ENCODE results near the gene RHOBTB1. TPM values are rescaled to one million over a fixed set of nuclear protein-coding genes. Genes with fewer than 3 reads are reported as not detected.
"Not testable (repeated sequence)": the region's sequence is repeated elsewhere in the genome, so short reads cannot be mapped to it uniquely, and the experiment has no call there.

The RHOBTB1 gene
- total RNA-seq, 1 experiment from 2014 or later: 14.8 TPM

DNA sequence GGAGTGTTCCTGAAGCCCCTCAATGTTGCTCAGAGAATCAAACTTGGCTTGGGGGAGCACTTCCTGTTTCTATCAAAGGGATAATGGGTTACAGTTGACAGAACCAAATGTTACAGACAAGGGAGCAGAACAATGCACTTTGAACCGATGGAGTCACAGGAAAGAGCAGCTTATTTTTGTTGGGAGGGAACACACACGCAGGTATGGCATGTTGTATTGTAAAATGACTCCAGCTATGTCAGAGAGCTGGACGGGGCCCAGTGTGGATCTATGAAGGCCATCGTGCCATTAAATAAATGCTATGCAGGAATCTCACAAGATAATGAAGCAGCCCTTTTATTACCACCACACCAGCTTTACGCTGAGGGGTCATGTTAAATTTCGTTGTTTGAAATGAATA, 35.1 kb downstream of the RHOBTB1 start:
- DNase-seq (ENCODE audit: extremely low read depth, low read depth): no peak

DNA sequence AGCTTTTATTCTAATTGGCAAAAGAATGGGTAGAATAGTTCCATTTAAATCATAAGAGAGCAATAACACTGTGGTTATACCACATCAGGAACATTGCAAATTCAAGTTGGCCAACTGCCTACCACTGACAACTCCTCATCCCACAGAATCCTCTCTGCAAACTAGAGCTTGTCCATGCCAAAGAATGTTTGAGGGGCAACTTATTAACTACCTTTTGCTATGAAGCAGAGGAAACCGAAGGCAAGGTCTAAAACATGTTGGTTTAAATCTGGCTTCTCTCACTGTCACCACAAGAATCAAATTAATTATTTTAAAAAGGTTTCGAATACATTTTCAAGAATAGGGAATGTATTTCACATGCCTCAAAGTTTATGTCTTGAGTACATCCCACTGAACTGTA, 36.0 kb downstream of the RHOBTB1 start:
- DNase-seq (ENCODE audit: extremely low read depth, low read depth): no peak

DNA sequence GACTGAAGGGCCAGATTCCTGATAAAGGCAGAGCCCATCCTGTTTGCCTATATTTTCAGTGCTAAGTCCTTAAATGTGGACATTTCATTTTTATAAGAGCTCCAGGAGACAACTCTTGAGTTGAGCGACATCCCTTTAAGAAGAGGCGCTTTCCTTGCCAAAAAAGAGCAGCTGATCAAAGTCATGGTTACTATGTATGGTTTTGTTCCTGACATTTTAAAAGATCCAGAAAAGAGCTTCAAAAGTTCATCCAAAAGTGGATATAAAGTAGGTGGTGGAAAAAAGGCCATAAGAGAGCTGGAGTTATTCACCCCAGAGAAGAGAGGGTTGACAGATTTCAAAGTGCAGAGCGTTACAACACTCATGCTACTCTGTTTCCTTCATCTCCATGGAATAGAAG, 36.7 kb downstream of the RHOBTB1 start:
- DNase-seq (ENCODE audit: extremely low read depth, low read depth): no peak

DNA sequence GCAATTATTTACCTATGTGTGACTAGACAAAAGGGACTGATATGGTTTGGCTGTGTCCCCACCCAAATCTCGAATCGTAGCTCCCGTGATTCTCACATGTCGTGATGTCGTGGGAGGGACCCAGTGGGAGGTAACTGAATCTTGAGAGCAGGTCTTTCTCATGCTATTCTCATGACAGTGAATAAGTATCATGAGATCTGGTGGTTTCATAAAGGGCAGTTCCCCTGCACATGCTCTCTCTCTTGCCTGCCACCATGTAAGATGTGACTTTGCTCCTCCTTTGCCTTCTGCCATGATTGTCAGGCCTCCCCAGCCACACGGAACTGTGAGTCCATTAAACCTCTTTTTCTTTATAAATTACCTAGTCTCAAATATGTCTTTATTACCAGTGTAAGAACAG, 37.2 kb downstream of the RHOBTB1 start:
- not testable (repeated sequence) for DNase-seq (ENCODE audit: extremely low read depth, low read depth)

DNA sequence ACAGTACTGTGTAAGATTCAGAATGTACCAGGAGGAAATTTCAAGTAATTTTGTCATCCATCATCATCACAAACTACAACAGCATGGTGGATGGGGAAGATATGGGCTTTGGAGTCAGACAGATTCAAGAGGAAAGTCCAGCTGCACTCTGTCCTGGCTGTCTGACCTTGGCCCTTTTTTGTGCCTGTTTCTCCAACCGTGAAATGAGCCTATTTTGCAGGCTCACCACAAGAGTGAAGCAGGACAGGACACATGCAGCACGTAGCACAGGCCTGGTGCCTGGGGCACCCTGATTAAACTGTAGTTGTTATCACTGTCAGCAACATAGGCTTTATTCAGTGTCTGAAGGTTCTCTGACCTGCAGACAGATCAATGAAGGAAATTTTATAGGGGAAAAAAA, 37.6 kb downstream of the RHOBTB1 start:
- DNase-seq (ENCODE audit: extremely low read depth, low read depth): no peak

DNA sequence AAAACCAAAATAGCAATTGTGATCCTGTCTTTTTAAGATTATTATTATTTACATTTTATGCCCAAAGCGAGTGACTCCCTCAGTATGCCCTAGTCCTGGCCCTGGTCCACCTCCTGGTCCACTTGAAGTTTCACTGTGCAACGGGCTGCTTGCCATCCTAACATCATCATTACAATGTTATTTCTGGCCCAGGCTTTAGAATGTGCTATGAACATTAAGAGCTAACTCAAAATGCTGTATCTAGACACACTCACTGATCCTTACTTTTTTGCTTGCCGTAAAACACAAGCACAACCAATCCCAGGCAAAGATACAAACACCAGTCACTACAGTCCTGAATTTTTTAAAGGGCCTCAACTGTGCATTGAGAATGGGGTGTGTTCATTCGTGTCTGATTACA, 38.4 kb downstream of the RHOBTB1 start:
- no peak for DNase-seq (ENCODE audit: extremely low read depth, low read depth)

DNA sequence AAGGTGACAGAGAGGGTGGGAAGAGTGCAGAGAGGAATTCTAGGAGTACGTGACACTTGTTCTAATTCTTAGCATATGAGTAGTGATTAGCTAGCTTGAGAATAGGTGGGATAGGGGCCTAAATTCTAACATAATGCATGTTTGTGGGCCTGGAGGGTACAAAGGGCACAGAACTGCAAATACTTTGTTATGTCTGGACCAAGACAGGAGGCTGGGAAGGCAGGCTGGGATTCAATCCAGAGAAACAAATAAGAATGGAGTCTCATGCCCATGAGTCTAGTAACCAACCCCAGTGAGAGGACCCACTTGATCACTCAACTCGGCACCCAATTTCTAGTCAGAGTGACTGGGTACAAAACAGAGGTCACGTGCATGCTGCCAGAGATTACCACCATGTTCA, 40.9 kb downstream of the RHOBTB1 start:
- no peak for DNase-seq (ENCODE audit: extremely low read depth, low read depth)

DNA sequence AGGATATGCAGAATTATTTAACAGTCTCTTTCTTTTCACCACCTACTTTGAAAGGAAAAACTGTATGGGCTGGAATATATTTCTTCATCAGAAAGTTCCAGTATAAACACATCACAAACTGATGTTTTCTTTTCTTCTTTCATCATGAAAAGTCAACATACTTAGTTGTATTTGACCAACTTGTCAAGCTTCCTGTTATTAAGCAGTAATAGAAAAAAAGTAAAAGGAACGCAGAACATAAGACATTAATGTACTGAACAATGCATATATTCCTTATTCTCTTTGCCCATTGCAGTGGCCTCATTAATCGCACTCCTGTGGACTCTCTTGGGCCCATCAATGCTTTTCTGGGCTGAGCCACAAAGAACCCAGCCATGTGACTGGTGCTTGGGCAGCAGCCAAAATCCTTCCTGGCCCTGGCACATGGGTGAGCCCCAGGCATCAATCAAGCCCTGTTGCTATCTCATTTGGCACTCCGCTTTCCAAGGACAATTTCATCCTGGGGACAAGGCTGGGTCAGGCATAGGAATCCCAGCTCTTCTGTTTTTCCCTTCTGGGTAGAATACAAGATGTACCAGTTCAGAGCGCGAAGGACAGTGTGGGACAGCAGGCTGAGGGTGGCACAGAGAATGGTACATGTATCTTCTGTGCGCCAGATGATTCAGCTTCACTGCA, 42.3 kb downstream of the RHOBTB1 start:
- no peak for DNase-seq (ENCODE audit: extremely low read depth, low read depth)

DNA sequence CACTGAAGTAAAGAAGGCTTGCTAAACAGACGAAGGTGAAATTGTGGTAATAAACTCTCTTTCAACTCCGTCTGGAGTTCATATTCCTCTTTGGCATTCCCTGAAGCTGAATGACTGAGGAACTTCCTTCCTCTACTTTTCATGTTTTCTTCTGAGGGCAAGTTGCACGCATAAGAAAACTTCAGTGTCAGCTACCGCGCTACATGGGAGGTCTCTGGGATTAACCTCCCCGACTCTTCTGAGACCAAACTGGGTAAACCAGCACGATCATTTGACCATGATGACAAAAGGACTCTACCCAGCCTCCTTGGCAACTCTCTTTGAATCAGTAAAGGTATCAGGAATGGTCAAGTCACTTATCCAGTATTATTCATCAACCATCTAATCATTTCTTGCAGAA, 44.7 kb downstream of the RHOBTB1 start:
- DNase-seq (ENCODE audit: extremely low read depth, low read depth): no peak

DNA sequence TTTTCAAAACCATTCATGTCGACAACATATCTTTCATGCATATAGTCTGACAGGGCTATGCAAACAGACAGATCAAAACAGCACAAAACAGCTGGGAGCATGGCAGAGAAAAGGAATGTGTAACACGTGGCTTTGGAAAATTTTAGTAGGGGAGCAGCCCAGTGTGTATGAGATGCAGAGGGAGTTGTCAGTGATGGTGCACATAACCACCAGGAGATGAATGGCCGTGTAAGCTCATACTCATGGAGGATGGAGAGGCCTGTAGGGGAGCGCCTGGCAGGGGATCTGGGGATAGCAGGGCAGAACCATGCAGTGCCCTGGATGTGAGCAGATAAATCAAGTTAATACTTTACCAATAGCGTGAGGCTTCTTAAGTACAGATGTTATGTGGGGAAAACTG, 45.7 kb downstream of the RHOBTB1 start:
- DNase-seq (ENCODE audit: extremely low read depth, low read depth): no peak

DNA sequence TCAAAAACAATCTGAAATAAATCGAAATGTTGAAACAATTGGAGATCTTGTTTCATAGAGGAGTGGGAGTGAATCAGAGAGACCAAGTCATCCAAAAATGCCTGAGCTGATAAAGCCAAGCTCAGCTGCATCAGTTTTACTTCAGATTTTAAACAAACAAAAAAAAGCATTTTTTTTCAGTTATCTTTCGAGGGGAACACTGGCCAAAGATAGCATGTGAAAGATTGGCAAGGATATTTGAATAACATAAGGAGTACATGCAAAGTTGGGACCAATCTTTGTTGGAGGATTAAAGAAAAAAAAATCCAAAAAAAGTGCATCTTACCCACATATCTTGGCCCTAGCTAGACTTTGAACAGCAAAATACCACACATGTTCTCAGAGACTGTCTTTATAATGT, 47.2 kb downstream of the RHOBTB1 start:
- no peak for DNase-seq (ENCODE audit: extremely low read depth, low read depth)

DNA sequence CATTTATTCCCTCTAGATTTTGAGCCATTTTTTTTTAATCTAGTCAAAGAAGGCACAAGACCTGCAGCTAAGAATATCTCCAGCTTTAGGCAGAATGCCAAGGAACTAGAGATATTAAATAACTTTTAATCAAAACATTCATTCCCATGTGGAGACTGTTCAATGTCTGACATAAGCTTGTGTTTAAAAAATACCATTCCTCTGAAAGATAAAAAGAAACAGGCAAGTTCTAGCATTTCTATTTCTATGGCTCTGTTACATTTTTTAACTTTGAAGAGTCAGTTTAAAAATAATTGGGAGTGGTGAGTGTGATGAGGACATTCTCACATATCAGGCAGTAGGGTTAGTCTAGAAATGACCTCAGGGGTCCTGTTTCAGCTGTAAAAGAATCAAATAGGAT, 48.0 kb downstream of the RHOBTB1 start:
- no peak for DNase-seq (ENCODE audit: extremely low read depth, low read depth)

DNA sequence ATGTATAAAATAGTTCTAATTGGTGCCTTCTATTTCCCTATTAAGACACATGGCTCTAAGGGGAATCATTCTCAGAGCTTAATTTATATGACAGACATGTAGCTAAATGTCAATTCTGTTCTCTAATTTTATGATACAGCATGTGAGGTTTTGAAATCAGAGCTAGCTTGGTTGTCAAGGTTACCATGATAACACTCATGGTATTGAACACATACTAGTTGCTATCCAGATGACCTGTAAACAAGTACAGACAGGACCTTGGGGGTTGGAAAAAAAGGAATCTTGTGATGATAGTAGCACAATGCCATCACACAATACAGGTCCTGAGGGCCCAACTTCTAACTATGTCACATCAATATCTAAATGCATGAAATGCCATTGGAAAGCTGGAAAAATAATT, 49.2 kb downstream of the RHOBTB1 start:
- DNase-seq (ENCODE audit: extremely low read depth, low read depth): no peak

DNA sequence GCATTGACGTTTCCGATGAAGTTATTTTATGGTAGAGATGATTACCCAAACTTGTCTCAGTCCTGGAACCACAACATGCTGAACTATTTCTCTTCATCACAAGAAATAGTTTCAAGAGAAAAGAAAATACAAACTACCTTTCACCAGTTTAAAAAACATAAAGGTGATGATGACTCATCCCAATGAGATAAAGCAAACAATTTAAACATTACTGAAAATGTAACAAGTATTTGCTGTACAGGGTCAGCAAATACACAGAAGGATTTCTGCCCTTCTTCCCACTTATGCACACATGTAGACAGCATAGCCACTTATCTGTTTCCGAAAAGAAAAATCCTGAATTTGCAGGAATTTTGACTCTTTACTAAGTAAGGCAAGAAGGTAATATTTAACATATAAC, 50.8 kb downstream of the RHOBTB1 start:
- no peak for DNase-seq (ENCODE audit: extremely low read depth, low read depth)

DNA sequence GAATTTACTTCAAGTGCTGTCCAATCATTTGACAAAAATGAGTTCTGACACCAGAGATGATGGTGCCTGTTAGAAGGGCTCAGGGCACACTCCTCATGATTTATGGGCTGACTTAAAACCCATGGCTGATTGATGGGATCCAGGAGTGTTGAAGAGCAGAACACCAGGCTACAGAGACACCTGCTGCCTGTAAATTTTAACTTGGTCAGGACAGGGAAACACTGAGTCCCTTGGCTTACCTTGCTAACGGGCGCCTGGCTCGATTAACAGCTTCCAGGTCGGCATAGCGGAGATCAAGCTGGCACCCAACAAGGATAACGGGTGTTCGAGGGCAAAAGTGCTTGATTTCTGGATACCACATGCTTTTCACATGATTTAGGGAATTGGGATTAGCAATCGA, 51.4 kb downstream of the RHOBTB1 start:
- DNase-seq (ENCODE audit: extremely low read depth, low read depth): no peak

DNA sequence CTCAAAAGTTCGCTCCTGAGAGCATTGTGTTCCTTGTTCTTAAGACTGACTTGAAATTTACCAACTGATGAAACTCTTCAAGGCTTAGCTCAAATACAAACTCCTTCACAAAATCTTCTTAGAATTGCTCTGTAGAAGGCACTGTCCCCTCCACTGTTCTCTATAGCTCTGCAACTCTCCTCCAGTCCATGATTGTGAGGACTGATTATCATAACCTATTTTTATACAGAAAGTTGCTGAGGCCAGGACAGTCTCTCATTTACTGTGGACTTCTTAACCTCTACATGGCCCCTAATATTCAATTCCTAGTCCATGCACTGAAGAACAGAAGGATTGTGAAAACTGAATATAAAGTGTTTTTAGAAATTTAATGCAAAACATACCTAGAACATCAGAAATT, 53.2 kb downstream of the RHOBTB1 start:
- no peak for DNase-seq (ENCODE audit: extremely low read depth, low read depth)

DNA sequence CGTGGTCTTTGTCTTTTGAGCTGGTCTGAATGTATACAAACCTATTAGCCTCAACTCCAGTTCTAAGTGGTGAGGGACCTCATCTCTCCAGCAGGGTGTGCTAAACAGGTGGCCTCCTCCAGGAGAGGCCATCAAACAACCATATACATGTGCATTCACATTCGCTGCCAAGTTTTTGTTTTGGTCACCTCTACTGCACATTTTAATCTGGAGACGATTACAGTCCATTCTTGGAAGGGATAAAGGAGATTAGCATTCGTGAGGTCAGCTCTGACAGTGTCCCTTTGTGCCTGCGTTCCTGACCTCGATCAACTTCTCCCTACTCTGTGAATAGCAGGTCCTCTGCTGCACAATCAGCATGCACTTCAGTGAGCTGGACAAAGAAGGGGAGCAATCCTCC, 60.8 kb downstream of the RHOBTB1 start:
- peak; percentile 25 for DNase-seq (ENCODE audit: extremely low read depth, low read depth)

DNA sequence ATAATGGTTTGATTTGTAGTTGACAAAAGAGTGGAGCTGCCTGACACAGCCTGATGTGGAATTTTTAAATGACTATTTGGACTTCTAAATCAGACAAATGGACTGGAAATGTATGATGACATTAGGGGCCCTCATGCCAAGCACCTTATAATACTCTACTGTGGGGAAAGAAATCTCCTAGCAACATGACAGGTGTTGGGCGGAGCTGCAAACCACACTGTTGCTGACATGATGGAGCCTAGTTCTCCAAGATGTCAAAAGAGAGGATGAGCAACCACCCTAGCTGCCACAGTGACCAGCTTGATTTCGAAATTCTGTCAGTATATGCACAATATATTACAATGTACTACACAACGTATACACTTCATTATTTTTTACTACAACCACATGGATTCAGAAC, 65.8 kb downstream of the RHOBTB1 start:
- DNase-seq (ENCODE audit: extremely low read depth, low read depth): no peak

DNA sequence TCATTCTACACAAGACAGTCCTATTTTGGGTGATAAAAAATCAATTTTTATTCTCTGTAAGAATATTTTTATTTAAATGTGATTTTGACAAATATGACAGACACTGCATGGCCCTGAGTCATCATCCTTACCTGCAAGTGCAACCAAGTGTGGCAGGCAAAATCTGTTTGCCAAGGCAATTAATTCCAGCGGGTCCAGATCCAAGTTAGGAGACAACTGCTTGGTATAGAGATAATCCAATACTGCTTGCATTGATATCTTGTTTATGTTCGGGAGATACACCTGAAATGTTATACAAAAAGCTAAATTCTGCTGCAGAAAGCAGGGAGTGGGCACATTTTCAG, 66.2 kb downstream of the RHOBTB1 start:
- no peak for DNase-seq (ENCODE audit: extremely low read depth, low read depth)

DNA sequence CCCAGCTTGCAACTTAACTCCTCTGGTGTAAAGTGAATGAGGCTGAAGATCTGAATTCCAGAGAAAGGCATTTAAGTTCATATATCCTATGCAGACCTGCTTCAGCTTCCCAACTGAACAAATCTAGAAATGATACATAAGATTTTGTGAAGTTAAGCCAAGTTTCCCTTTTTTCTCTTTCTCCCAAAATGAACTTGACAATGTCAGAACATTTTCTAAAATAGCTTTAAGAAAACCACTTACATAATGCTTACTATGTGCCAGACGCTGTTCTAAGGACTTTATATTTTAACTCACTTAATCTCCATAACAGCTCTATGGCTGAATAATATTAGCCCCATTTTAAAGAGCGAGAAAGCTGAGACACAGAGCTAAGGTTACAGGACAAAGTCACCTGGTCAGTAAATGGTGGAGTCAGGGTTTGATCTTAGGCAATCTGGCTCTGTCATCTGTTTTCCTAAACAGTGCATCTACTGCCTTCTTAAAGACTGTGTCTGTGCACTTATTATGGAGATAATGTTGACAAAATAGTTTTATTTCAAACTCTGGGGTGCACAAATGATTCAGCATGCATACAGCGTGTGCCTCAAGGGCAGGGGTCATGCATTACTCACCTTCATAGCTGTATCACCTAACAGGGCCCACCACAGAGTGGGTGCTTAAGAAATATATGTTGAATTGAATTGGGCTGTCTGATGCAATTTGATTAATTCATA, 66.8 kb downstream of the RHOBTB1 start:
- DNase-seq (ENCODE audit: extremely low read depth, low read depth): no peak

DNA sequence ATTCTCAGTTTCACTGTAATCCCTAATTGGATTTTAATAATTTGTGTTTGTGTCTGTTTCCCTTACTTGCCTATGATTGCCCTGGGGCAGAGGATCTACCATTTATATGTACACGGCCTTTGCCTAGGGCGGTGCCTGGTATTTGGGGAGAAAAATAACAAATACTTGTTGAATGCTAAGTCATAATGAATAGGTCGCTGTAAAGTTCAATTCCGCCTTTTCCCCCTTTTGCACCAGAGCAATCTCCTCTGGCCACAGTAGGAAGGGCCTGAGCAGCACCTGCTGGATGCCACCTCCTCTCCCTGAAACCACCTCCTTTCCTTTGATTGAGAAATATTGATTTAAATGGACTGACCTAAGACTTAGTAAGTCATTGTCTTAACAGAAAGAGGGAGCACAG, 70.2 kb downstream of the RHOBTB1 start:
- DNase-seq (ENCODE audit: extremely low read depth, low read depth): peak; percentile 75

DNA sequence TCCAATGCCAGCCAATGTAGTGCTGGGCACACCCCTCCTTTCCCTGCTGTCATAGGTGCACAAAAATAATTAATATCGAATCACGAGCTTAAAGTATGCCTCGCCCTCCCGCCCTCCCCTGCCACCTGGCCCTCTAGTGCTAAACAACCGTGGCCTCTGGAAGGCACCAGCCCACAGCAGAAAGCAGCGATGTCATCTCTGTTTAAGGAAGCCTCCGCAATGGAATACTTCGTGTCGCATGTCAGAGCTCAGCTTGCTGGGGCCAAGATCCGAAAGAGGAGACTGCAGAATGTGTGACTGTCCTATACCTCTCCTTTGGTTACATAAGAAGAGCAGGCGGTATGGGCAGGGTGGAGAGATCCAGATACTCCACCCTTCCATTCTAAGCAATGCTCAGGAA, 71.5 kb downstream of the RHOBTB1 start:
- DNase-seq (ENCODE audit: extremely low read depth, low read depth): no peak

DNA sequence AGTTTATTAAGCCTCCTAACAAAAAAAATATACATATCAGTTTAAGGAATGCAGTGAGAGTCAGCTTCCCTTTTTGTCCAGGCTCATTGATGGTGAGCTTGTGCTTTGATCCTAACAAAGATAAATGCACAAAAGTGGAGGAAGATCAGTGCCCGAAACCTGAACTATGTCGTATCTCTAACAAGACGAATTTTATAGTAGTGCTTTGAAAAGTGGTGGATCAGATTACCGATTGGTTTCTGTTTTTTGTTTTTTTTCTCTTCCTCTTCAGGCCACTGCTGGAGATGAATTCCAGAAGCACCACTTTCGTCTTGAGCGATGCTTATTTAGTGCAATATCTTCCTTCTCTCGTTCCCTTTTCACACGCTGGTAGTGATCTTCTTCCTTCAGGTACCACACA, 72.8 kb downstream of the RHOBTB1 start:
- DNase-seq (ENCODE audit: extremely low read depth, low read depth): no peak
